M059J (cell line): ENCODE measurements around the gene KCNAB1. TPM values are rescaled to one million over a fixed set of nuclear protein-coding genes. Genes with fewer than 3 reads are reported as not detected.
"Not testable (repeated sequence)": the region's sequence is repeated elsewhere in the genome, so short reads cannot be mapped to it uniquely, and the experiment has no call there.

Source experiments
- DNase-seq: peaks from one replicate; pipeline ENCODE4 v3.0.0-alpha.2; 2012; ENCODE audit warnings: low read depth
- total RNA-seq: library from RNA; depleted of rRNA; stranded (reverse); fragments of >200 nt; shearing (Covaris generic); gene quantifications from 2 replicates; pipeline ENCODE4 v1.2.3, GENCODE V29; 2014; rRNA removed

Gene KCNAB1
- total RNA-seq, 1 experiment from 2014 or later: 0.69 TPM

DNA sequence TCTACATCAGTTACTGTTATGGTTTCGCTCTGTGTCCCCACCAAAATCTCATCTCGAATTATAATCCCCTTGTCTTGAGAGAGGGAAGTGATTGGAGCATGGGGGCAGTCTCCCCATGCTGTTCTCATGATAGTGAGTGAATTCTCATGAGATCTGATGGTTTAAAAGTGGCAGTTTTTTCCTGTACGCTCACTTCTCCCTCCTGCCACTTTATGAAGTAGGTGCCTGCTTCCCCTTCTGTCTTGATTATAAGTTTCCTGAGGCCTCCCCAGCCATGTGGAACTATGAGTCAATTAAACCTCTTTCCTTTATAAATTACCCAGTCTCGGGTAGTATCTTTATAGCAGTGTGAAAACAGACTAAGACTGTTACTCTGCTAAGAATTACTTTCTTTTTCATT lies 449.5 kb downstream of the KCNAB1 start:
- DNase-seq: not testable (repeated sequence)

DNA sequence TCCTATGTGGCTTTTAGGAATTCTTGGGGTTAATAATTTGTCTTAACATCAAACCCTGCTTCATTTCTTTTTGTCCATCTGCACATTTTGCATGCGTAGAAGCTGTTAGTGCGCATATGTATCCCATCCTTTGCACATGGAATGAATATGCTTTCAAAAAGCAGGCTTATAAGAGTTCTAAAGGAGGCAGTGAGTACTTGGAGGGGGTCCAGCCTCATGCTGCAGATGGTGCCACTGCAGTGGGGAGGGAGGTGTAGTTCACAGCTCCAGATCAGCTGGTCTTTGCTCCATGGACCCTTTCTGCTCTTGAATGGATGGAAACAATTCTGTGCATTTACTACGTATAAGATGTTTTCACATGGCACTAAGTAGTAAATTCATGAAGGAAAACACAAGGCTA lies 455.3 kb downstream of the KCNAB1 start:
- no peak for DNase-seq

DNA sequence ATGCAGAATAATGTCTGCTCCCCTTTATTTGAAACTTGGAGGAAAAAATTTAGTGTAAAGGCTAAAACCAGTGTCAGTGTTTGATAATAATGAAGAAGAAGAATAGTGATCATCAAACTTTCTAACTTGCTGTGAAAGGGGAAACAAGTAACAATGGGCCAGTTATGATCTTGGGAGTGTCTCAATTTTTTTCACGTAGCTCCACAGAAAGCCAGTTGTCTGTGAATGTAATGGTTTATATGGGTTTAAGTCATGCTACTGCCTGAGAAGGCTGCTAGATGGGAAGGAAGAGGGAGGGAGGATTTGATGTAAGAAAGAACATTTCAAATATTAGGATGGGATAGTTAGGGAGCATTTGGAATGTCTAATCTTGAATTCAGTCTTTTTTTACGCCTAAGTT lies 455.7 kb downstream of the KCNAB1 start:
- no peak for DNase-seq

DNA sequence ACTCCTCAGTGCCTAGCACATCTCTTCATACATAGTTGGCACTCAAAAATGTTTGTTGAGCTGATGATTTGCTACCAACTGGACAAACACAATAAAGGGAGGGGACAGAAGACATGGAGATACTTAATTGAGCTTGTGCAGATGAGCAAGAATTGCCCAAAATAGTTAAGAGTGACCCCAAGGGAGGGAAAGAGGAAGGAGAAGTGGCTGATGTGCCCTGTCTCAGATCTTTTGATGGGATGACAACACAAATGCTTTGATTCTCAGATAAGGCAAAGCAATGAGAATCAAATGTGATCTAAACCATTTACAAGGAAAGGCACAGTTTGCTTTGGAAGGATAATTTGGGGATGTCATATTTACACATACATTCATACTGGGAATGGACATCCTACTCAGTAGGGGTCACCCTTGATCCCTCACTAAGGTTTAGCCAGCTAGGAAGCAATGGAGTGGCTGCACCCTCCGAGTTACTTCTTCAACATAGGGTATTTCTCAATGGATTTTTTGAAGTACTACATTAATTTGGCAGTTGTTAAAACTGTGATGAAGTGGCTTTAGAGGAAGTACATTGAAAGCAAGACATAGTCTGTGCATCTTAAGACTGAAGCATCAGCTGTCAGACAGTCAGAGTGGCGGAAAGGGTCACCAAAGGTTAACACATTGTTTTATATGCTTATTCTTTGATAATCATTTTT lies 456.4 kb downstream of the KCNAB1 start:
- peak; percentile 42 for DNase-seq

DNA sequence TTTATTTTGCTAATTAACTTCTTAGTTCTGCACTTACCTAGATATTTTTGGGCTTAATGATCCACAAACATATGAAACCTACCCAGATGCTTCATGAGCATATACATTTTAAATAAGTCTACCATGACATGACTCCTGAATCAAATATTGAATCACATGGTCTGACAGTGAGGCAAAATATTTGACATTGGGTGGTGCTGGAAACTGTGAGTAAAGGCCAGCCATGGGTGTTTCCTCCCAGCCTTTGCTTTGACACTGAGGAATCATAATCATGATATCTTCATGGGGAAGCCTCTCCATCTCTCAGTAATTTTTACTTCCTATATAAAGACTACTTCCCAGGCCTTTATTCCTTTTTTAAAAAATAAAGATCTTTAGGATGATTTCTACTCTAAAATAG lies 457.4 kb downstream of the KCNAB1 start:
- no peak for DNase-seq

DNA sequence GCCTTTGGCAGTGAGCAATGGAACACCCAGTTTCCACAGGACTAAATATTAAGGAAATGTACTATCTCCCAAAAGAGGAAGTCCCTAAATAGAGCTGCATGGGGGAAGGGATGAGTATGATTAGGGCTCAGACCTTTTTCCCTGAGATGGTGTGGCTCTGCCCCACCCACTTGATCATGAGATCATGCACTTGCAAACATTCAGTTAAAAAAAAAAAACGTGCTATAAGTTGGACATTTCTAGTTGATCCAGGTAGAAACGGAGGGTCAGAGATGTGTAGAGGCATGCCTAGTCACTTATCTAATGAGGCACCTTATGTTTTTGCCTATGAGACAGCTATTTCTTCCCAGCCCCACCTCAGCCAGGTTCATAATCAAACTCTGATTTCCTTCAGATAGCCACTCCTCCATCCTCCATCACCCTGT lies 459.1 kb downstream of the KCNAB1 start:
- DNase-seq: no peak

DNA sequence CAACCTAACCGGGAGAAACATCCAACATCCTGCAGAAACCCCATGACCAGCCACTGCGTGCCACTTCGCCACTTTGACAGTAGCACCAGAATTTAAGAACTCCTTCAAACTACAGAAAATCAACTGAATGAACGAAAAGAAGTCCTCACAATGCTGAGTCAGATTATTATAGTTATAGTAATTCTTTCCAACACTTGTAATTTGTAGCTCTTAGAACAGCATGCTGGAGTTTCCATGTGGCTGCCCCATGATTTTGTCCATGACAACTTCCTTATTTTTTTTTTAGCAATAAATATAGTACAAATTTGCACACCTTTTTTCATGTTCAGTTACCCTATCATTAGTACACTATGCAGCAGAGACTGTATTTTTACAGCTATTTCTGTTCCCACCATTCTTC lies 460.7 kb downstream of the KCNAB1 start:
- DNase-seq: no peak

DNA sequence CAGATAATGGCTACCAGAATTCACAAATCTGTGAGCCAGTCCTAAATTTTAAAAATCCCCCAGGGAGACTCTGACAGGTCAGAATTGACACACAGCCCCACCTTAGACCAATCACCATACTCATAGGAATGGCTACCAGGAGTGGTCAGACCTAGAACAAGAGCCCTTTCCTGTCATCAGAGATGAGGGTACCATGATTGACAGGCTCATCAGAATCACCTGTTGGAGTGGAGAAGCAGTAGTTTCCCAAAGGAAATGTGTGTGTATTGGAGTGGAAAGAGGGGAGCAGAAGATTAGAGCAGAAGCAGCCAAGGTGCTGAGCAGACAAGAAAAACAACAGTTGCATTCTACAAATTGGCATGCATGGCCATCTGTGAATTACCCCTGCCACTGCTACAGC lies 461.6 kb downstream of the KCNAB1 start:
- no peak for DNase-seq

DNA sequence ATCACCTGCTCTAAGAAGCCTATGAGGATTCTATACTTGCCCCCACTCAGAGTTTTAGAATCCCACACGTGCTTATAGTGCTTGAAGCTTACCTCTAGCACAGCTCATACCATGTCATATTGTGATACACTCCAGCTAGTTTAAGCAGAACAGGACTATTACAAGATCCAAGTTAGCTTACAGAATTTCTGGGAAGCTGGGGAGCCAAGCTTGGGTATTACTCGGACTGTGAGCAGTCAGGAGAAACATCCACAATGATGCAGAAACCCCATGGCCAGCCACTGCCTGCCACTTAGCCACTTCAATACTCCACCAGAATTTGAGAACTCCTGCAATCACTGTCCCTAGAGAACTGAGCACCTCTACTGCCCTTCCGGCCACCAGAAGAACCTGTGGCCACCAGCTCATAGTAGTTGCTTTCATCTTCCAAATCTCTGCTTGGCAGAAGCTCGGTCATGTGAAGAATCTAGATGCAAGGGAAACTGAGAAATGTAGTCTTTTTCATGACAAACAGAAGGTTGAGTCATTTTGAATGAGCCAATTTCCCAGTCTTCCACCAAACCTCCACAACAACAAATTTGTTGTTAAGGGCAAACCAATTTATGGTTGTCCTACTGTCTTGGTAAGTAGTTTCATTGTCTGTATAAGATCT lies 462.3 kb downstream of the KCNAB1 start:
- no peak for DNase-seq

DNA sequence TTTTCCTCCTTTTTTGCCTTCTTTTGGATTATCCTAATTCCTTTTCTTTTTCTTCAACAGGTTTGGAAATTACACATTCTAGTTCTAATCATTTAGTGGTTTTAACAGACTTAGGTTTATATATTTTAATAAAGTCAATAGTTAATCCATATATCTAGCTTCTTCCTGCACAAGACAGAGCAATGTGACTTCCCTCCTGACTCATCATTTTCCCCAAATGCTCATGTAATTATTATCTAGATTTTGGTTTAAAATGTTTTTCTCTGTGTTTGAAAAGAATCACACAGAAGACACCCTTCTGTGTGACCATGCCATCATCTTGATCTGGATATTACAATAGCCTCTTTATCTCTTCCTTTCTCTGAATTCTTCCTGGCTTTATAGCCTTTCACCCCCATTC lies 463.1 kb downstream of the KCNAB1 start:
- no peak for DNase-seq

DNA sequence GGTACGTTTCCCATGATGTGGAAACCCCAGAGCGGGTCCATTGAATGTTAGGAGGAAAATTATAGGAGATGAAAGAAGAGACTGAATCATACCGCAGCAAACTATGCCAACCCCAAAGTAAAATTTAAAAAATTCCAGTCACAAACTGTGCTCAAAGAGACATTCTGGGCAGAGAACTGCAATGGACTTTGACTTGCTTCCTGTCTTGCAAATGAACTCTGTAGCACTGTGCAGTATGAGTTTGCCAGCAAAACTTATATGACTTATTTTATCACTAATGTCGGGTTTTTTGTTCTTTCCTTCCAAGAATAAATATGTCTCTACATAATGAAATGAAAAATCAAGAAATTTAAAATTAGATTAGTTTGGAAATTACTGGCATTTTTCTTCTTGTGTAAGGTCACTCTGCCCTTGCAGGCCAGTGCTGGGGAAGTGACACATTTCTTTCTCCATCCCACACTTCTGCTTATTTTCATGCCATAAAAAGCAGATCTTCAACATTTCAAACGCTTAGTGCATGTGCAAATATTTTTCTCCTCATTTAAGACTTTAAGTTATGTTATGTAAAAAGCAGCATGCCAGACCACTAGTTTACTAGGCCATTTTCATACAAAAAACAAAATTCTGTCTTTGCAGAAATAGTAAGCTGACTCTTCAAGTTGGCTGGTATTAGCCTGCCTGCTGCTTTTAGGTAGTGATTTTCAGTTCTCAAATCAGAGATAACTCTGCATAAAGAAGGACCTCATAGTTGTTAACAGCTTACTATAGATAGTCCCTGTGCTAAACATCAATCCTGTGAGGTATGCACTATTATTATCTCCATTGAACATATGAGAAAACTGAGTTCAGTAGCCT lies 466.8 kb downstream of the KCNAB1 start:
- DNase-seq: no peak

DNA sequence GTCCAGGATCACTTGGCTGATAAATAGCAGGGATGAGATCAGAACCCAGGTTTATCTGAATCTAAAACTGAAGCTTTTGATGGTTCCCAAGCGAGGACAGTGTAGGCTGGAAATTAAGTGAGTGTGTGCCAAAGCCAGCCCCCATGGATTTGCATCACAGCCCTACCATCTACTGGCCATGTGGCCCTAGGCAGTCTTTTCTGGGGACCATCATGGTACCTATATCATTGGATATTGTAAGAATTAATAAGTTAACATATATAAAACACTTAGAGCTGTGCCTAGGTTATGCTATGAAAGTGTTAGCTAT lies 467.3 kb downstream of the KCNAB1 start:
- no peak for DNase-seq

Other genes with a start within 250 kb of the KCNAB1 start
- 112 and 174 TPM in 2 replicates for gene GMPS, start 249.9 kb upstream of the KCNAB1 start, total RNA-seq